ENCODE results near the gene SORD.

DNA sequence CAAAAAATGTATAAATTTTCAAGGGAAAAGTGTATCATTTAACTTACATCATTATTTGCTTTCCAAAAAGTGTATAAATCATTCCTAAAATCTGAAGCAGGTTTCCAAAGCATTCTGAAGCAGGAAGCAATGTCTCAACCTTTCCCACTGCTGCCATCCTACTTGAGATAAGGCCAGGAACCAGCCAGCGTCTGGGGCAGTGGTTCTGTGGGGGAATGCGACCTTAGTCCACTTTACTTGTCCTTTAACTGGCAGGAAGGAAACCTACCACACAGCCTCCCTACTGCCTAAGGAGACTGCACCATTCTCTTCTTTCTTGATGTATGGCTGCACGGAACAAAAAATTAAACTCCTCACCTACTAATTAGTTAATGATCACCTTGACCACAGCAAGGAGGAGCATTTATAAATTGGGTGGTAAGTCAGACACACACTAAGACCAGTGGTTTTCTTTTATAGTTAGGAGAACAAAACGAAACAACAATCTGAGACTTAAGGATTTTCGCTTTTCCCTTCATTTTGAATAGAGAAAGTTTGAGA, 3.7 kb downstream of the SORD start:
- TF ChIP-seq, protein P1, sequence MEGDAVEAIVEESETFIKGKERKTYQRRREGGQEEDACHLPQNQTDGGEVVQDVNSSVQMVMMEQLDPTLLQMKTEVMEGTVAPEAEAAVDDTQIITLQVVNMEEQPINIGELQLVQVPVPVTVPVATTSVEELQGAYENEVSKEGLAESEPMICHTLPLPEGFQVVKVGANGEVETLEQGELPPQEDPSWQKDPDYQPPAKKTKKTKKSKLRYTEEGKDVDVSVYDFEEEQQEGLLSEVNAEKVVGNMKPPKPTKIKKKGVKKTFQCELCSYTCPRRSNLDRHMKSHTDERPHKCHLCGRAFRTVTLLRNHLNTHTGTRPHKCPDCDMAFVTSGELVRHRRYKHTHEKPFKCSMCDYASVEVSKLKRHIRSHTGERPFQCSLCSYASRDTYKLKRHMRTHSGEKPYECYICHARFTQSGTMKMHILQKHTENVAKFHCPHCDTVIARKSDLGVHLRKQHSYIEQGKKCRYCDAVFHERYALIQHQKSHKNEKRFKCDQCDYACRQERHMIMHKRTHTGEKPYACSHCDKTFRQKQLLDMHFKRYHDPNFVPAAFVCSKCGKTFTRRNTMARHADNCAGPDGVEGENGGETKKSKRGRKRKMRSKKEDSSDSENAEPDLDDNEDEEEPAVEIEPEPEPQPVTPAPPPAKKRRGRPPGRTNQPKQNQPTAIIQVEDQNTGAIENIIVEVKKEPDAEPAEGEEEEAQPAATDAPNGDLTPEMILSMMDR (IDR thresholded peaks at IDR 0.05 in 2 of 3, conservative IDR thresholded peaks at IDR 0.05 in 1 of 3; ENCODE audit: insufficient read depth in 2 of 3, low read depth in 1 of 3, low read length in 3 of 3): no peak
- no peak for TF ChIP-seq MXI1 (IDR thresholded peaks at IDR 0.05; ENCODE audit: low read depth, low read length)
- TF ChIP-seq, protein P2, sequence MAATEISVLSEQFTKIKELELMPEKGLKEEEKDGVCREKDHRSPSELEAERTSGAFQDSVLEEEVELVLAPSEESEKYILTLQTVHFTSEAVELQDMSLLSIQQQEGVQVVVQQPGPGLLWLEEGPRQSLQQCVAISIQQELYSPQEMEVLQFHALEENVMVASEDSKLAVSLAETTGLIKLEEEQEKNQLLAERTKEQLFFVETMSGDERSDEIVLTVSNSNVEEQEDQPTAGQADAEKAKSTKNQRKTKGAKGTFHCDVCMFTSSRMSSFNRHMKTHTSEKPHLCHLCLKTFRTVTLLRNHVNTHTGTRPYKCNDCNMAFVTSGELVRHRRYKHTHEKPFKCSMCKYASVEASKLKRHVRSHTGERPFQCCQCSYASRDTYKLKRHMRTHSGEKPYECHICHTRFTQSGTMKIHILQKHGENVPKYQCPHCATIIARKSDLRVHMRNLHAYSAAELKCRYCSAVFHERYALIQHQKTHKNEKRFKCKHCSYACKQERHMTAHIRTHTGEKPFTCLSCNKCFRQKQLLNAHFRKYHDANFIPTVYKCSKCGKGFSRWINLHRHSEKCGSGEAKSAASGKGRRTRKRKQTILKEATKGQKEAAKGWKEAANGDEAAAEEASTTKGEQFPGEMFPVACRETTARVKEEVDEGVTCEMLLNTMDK (IDR thresholded peaks at IDR 0.05; ENCODE audit: borderline replicate concordance, insufficient read depth, low read depth, low read length, poor library complexity, severe bottlenecking): no peak
- no peak for TF ChIP-seq ZFX (CRISPR knock-in tag; IDR thresholded peaks at IDR 0.05)
- no peak for TF ChIP-seq HNRNPK (IDR thresholded peaks at IDR 0.05; ENCODE audit: low read depth, low read length, poor library complexity, severe bottlenecking)
- TF ChIP-seq NFE2L1 (tag; IDR thresholded peaks at IDR 0.05; ENCODE audit: borderline replicate concordance, low read depth): no peak
- no peak for TF ChIP-seq HIVEP1 (CRISPR knock-in tag; IDR thresholded peaks at IDR 0.05)
- no peak for TF ChIP-seq HMG20A (CRISPR knock-in tag; conservative IDR thresholded peaks at IDR 0.05)
- TF ChIP-seq ZNF217 (CRISPR knock-in tag; IDR thresholded peaks at IDR 0.05): no peak
- TF ChIP-seq TCF7 (IDR thresholded peaks at IDR 0.05; ENCODE audit: borderline replicate concordance): no peak
- TF ChIP-seq, protein P3, sequence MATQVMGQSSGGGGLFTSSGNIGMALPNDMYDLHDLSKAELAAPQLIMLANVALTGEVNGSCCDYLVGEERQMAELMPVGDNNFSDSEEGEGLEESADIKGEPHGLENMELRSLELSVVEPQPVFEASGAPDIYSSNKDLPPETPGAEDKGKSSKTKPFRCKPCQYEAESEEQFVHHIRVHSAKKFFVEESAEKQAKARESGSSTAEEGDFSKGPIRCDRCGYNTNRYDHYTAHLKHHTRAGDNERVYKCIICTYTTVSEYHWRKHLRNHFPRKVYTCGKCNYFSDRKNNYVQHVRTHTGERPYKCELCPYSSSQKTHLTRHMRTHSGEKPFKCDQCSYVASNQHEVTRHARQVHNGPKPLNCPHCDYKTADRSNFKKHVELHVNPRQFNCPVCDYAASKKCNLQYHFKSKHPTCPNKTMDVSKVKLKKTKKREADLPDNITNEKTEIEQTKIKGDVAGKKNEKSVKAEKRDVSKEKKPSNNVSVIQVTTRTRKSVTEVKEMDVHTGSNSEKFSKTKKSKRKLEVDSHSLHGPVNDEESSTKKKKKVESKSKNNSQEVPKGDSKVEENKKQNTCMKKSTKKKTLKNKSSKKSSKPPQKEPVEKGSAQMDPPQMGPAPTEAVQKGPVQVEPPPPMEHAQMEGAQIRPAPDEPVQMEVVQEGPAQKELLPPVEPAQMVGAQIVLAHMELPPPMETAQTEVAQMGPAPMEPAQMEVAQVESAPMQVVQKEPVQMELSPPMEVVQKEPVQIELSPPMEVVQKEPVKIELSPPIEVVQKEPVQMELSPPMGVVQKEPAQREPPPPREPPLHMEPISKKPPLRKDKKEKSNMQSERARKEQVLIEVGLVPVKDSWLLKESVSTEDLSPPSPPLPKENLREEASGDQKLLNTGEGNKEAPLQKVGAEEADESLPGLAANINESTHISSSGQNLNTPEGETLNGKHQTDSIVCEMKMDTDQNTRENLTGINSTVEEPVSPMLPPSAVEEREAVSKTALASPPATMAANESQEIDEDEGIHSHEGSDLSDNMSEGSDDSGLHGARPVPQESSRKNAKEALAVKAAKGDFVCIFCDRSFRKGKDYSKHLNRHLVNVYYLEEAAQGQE (IDR thresholded peaks at IDR 0.05; ENCODE audit: borderline replicate concordance): no peak
- TF ChIP-seq, protein P3 (CRISPR knock-in tag; IDR thresholded peaks at IDR 0.05; ENCODE audit: low read depth): no peak
- TF ChIP-seq RBBP5 (IDR thresholded peaks at IDR 0.05; ENCODE audit: borderline replicate concordance, insufficient read depth, low read length, poor library complexity, severe bottlenecking): no peak
- TF ChIP-seq MAFG (tag; conservative IDR thresholded peaks at IDR 0.05): no peak

All from K562 (cell line).